ENCODE measurements around the gene GABPA. TPM values are rescaled to one million over a fixed set of nuclear protein-coding genes. Genes with fewer than 3 reads are reported as not detected.
"Not testable (repeated sequence)": the region's sequence is repeated elsewhere in the genome, so short reads cannot be mapped to it uniquely, and the experiment has no call there.

The GABPA gene
- 35.3 and 48.2 TPM in 2 replicates for total RNA-seq (ENCODE audit: low replicate concordance)

DNA sequence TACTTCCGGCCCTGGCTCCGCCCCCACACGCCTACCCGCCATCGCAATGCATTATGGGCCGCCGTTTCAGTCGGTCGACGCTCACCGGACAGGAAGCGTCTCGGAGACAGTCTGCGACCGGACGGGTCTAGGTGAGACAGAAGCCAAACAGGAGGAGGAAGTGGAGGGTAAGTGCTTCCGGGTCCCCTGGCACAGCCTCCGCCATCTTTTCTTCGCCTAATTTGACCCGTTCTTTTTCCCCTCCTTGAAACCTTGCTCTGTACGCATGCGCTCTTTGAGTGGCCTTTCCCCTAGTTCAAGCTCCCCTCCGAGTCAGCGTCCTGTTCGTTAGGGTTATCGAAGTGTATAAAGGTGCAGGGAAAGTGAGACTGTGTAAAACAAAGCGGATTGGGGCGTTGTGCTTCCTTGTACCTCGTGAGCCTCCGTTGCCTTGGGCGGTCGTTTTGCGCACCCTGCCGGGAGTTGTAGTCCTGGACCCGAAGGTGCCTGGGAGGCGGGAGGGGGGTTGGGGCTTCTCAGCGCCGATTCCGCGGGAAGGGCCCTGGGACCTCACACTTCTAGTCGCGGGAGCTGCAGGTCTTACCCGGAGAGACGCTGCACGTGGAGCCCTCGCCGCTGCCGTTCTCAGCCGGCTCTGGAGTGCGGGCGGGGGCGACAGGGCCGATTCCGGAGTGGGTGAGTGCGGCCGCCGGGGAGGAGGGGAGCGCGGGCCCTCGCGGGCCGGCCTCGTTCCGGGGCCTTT lies at the start of gene GABPA, which contains the start of gene ATP5PF:
Gene GABPA (plus strand): TSS at position 69 of the 742 bp plus-strand sequence. CDS start 6,627 bp downstream, outside the sequence.
Gene ATP5PF (minus strand): TSS at position 1 of the 742 bp plus-strand sequence. CDS start 5,110 bp downstream, outside the sequence.
- TF ChIP-seq, protein P1, sequence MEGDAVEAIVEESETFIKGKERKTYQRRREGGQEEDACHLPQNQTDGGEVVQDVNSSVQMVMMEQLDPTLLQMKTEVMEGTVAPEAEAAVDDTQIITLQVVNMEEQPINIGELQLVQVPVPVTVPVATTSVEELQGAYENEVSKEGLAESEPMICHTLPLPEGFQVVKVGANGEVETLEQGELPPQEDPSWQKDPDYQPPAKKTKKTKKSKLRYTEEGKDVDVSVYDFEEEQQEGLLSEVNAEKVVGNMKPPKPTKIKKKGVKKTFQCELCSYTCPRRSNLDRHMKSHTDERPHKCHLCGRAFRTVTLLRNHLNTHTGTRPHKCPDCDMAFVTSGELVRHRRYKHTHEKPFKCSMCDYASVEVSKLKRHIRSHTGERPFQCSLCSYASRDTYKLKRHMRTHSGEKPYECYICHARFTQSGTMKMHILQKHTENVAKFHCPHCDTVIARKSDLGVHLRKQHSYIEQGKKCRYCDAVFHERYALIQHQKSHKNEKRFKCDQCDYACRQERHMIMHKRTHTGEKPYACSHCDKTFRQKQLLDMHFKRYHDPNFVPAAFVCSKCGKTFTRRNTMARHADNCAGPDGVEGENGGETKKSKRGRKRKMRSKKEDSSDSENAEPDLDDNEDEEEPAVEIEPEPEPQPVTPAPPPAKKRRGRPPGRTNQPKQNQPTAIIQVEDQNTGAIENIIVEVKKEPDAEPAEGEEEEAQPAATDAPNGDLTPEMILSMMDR (IDR thresholded peaks at IDR 0.05; ENCODE audit: insufficient read depth, low read length), result peak; percentile 40
- DNase-seq (ENCODE audit: low read depth), result peak; percentile 99
- peak within 1 kb of the TSS; percentile 97 for H3K4me3 ChIP-seq (ENCODE audit: low read depth, low read length)

DNA sequence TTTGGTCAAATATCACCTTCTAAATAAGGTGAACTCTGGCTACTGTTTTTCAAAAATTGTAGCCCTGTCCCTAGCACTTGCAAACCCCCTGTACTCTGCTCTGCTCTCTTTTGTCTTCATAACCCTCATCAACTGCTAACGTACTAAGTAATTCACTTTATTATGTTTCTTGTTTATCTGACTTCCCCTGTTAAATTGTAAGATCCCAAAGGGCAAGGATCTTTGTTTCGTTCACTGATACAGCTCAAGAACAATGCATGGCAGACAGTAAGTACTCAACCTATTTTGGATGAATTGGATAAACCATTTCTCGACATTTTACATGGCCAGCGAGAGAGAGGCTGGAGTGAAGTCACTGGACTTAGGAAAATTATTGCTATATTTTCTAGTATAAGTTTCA lies 47.0 kb upstream of the GABPA start:
- TF ChIP-seq, protein P1 (IDR thresholded peaks at IDR 0.05; ENCODE audit: insufficient read depth, low read length), result no peak
- DNase-seq (ENCODE audit: low read depth), result no peak
- no peak overlapping the region for H3K4me3 ChIP-seq (ENCODE audit: low read depth, low read length)

- TF ChIP-seq, protein P1 (IDR thresholded peaks at IDR 0.05; ENCODE audit: insufficient read depth, low read length), result no peak
- no peak for DNase-seq (ENCODE audit: low read depth)
- H3K4me3 ChIP-seq (ENCODE audit: low read depth, low read length), result no peak overlapping the region
These were observed 46.3 kb upstream of the GABPA start for GRCh38 chr21:25688275-25689155.

GRCh38 chr21:25689226-25689625 lies 45.5 kb upstream of the GABPA start:
- TF ChIP-seq, protein P1 (IDR thresholded peaks at IDR 0.05; ENCODE audit: insufficient read depth, low read length), result no peak
- no peak overlapping the region for H3K4me3 ChIP-seq (ENCODE audit: low read depth, low read length)
- DNase-seq (ENCODE audit: low read depth), result no peak

- DNase-seq (ENCODE audit: low read depth), result peak; percentile 12
- TF ChIP-seq, protein P1 (IDR thresholded peaks at IDR 0.05; ENCODE audit: insufficient read depth, low read length), result no peak
- H3K4me3 ChIP-seq (ENCODE audit: low read depth, low read length), result no peak overlapping the region
These were observed 42.8 kb upstream of the GABPA start for GRCh38 chr21:25691976-25692375.

DNA sequence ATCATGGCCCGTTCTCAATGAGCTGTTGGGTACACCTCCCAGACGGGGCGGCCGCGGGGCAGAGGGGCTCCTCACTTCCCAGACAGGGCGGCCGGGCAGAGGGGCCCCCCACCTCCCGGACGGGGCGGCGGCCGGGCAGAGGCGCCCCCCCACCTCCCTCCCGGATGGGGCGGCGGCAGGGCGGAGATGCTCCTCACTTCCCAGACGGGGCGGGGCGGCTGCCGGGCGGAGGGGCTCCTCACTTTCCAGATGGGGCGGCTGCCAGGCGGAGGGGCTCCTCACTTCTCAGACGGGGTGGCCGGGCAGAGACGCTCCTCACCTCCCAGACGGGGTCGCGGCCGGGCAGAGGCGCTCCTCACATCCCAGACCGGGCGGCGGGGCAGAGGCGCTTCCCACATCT lies 39.3 kb upstream of the GABPA start:
- not testable (repeated sequence) for H3K4me3 ChIP-seq (ENCODE audit: low read depth, low read length); DNase-seq (ENCODE audit: low read depth)

DNA sequence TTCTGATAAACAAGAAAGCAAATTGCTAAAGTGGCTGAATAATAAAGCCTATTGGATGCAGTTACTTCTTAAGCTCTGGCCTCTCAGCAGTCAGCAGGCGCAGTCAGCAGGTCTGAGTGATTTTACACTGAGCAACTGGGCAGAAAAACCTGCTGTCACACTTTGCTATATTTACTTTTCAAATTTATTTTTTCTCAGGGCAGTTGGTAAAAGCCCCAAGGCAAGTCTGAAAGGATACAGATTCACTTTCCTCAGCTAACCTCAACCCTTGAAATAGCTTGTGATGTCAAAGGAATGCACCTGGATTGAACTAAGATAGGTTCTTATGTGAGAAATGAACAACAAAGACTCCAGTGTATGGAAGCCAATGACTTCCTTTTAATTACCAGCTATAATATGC lies 34.0 kb upstream of the GABPA start:
- TF ChIP-seq, protein P1 (IDR thresholded peaks at IDR 0.05; ENCODE audit: insufficient read depth, low read length), result no peak
- no peak for DNase-seq (ENCODE audit: low read depth)
- no peak overlapping the region for H3K4me3 ChIP-seq (ENCODE audit: low read depth, low read length)

Data from fibroblast of the aortic adventitia (primary cell).